MM.1S (cell line): ENCODE results near the gene TMC6.

Experiments
- EZH2 ChIP-seq: fragments of 300-600 bp; sonication (generic); optimal IDR thresholded peaks from 2 replicates; pipeline ENCODE3; 2017; ENCODE audit warnings: low read depth, mild to moderate bottlenecking, antibody characterized with exemption, low read length, mixed read lengths
- EZH2phosphoT487 ChIP-seq: fragments of 300-600 bp; sonication (generic); IDR thresholded peaks from 2 replicates; pipeline ENCODE4 v1.6.1; 2018; ENCODE audit warnings: antibody characterized with exemption, low read length
- TF ChIP-seq, protein P1 (sequence below): fragments of 300-600 bp; sonication (generic); IDR thresholded peaks from 2 replicates; pipeline ENCODE4 v1.5.1; 2016; ENCODE audit warnings: antibody characterized with exemption, low read length, mixed read lengths

DNA sequence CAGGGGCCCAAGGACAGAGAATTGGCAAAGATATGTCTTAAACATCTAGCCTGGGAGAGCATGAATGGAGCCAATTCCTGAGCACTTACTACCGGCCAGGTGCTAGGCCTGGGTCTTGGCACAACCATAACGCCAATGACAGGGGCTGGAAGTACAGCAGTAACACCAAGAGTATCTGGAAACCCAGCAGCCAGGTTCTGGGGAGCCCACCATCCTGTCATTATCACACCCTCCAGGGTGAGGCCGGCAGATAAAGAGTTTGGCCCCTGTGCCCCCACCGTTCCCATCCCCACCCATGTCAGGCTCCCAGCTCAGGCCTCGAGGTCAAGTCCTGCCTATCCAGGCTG lies 1.5 kb upstream of the TMC6 start:
- TF ChIP-seq, protein P1, sequence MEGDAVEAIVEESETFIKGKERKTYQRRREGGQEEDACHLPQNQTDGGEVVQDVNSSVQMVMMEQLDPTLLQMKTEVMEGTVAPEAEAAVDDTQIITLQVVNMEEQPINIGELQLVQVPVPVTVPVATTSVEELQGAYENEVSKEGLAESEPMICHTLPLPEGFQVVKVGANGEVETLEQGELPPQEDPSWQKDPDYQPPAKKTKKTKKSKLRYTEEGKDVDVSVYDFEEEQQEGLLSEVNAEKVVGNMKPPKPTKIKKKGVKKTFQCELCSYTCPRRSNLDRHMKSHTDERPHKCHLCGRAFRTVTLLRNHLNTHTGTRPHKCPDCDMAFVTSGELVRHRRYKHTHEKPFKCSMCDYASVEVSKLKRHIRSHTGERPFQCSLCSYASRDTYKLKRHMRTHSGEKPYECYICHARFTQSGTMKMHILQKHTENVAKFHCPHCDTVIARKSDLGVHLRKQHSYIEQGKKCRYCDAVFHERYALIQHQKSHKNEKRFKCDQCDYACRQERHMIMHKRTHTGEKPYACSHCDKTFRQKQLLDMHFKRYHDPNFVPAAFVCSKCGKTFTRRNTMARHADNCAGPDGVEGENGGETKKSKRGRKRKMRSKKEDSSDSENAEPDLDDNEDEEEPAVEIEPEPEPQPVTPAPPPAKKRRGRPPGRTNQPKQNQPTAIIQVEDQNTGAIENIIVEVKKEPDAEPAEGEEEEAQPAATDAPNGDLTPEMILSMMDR = no peak
- TF ChIP-seq EZH2 (no peak), EZH2phosphoT487 (no peak)
